Body of pancreas (tissue), 4 donors: ENCODE results near the gene LMO7. TPM values are rescaled to one million over a fixed set of nuclear protein-coding genes. Genes with fewer than 3 reads are reported as not detected.

Experiments
- ATAC-seq: fragments of 150-250 bp; one replicate; pipeline ENCODE4 v1.9.1; 2016
- DNase-seq, 4 donors: peaks; one replicate each; pipeline ENCODE4 v3.0.0-alpha.2; 2019
- H3K27ac ChIP-seq, 4 donors: fragments of 200-600 bp; sonication (generic); 1 replicate in 3 of 4; 2 replicates in 1 of 4; pipeline versions ENCODE4 v1.5.1 to v1.6.1; 2016 to 2019; ENCODE audit warnings: mild to moderate bottlenecking in 1 of 4, mixed read lengths in 1 of 4, moderate library complexity in 1 of 4
- H3K27me3 ChIP-seq, 2 donors: fragments of 200-600 bp; sonication (generic); one replicate each; pipeline ENCODE4 v1.6.0; 2016; ENCODE audit warnings: mild to moderate bottlenecking in 1 of 2
- H3K36me3 ChIP-seq, 2 donors: fragments of 200-600 bp; sonication (generic); replicated peaks in 1 of 2; 2 replicates each; pipeline ENCODE4 v1.5.1; 2016; ENCODE audit warnings: low read depth in 2 of 2; ENCODE audit not compliant: insufficient read depth in 1 of 2
- H3K4me1 ChIP-seq: fragments of 200-600 bp; sonication (generic); one replicate; pipeline ENCODE4 v1.6.0; 2016
- H3K4me3 ChIP-seq, 2 donors: fragments of 200-600 bp; sonication (generic); 1 replicate in 1 of 2; 2 replicates in 1 of 2; pipeline ENCODE4 v1.5.1; 2016 to 2019
- H3K9me3 ChIP-seq, 3 donors: fragments of 200-600 bp; sonication (generic); 1 replicate in 2 of 3; 2 replicates in 1 of 3; pipeline ENCODE4 v1.5.1; 2016
- CTCF ChIP-seq, 7 experiments: fragments of 450-650 bp in 4 of 7; fragments of 200-600 bp in 3 of 7; sonication (generic) in 3 of 7; IDR thresholded peaks; one replicate each; pipeline ENCODE4 v1.5.1; 2016 to 2019; ENCODE audit warnings: antibody characterized with exemption in 7 of 7
- POLR2A ChIP-seq, 3 donors: fragments of 450-650 bp; IDR thresholded peaks; one replicate each; pipeline ENCODE4 v1.6.1; 2016; ENCODE audit warnings: antibody characterized with exemption in 3 of 3, mild to moderate bottlenecking in 2 of 3
- WGBS, 2 donors: methylation state at CpG; one replicate each; pipeline ENCODE4 v1.1.5; 2017; 5-methylcytosine and 5-hydroxymethylcytosine counted together
- intact Hi-C: fragments of 100-400 bp; cut with DNase I; formaldehyde crosslinking; loops from one replicate; pipeline ENCODE4 v1.15.1; 2023
- total RNA-seq, 2 donors: library from RNA; depleted of rRNA; stranded (reverse); fragments of >200 nt; gene quantifications; one replicate each; pipeline ENCODE4 v1.1.0, GENCODE V29; 2016

Gene LMO7
- total RNA-seq, 2 donors from 2014 or later, result 50.6 to 56.0 TPM

- H3K4me1 ChIP-seq, result no peaks in the 10 kb centered on the region
- no peak for DNase-seq
- no peak overlapping the region for H3K27ac ChIP-seq
- WGBS, 2 donors, result 60 to 63% methylated on average over 4 of the region's 4 CpGs
- no peaks in the 10 kb centered on the region for H3K9me3 ChIP-seq
- H3K36me3 ChIP-seq, result no peaks in the 10 kb centered on the region
- intact Hi-C loops, result no loop called here
- ATAC-seq, result no peak
- no peak for TF ChIP-seq POLR2A (IDR thresholded peaks at IDR 0.05)
- no peak for TF ChIP-seq CTCF (IDR thresholded peaks at IDR 0.05)
- H3K27me3 ChIP-seq, result no peaks in the 10 kb centered on the region
- no peak overlapping the region for H3K4me3 ChIP-seq
Measured at GRCh38 chr13:75908141-75908540, 272.0 kb downstream of the LMO7 start.

Other genes starting within 250 kb of the LMO7 start
- gene TBC1D4, start 154.2 kb upstream of the LMO7 start, total RNA-seq, result 10 to 100 TPM; 28.3 to 29.7 TPM
- gene COMMD6, start 98.5 kb upstream of the LMO7 start, total RNA-seq, result 100 to 1,000 TPM in 1 of 2 donors, 1 to 10 TPM in 1; 6.3 to 286 TPM
- gene UCHL3, start 86.5 kb upstream of the LMO7 start, total RNA-seq, result 10 to 100 TPM in 1 of 2 donors, 1 to 10 TPM in 1; 2.0 to 20.5 TPM